Loucy (cell line): ENCODE results near the gene PAFAH2.
A peak's percentile ranks its signal among the peaks of the same experiment; 100 is the strongest.

Experiments used
- H2AFZ ChIP-seq: fragments of 200-600 bp; sonication (generic); 2 replicates; pipeline ENCODE4 v1.6.0; 2016; ENCODE audit warnings: antibody characterized with exemption, mild to moderate bottlenecking, low read length, moderate library complexity
- H3F3A ChIP-seq: fragments of 200-600 bp; 2 replicates; pipeline ENCODE4 v1.6.0; 2016; ENCODE audit warnings: antibody characterized with exemption, low read depth, mild to moderate bottlenecking
- H3K27me3 ChIP-seq: fragments of 200-600 bp; sonication (generic); 2 replicates; pipeline ENCODE4 v1.6.1; 2014; ENCODE audit warnings: low read length, mild to moderate bottlenecking; ENCODE audit not compliant: insufficient read depth, poor library complexity, severe bottlenecking
- H3K36me3 ChIP-seq: fragments of 200-600 bp; sonication (generic); 2 replicates; pipeline ENCODE4 v1.6.1; 2016; ENCODE audit warnings: low read length; ENCODE audit not compliant: insufficient read depth
- H3K4me1 ChIP-seq: fragments of 200-600 bp; sonication (generic); 2 replicates; pipeline ENCODE4 v1.5.1; 2014; ENCODE audit warnings: low read length, mild to moderate bottlenecking; ENCODE audit not compliant: insufficient read depth, poor library complexity, severe bottlenecking
- H3K4me2 ChIP-seq: fragments of 200-600 bp; sonication (generic); 2 replicates; pipeline ENCODE4 v1.6.0; 2014; ENCODE audit warnings: antibody characterized with exemption, low read length, low read depth, mild to moderate bottlenecking; ENCODE audit not compliant: poor library complexity, severe bottlenecking
- H3K4me3 ChIP-seq: fragments of 200-600 bp; sonication (generic); 2 replicates; pipeline ENCODE4 v1.5.1; 2014; ENCODE audit warnings: low read length, mild to moderate bottlenecking, mixed read lengths; ENCODE audit not compliant: poor library complexity, severe bottlenecking
- H3K79me2 ChIP-seq: fragments of 200-600 bp; sonication (generic); 2 replicates; pipeline ENCODE4 v1.6.1; 2014; ENCODE audit warnings: low read length; ENCODE audit not compliant: insufficient read depth
- H3K9ac ChIP-seq: fragments of 200-600 bp; sonication (generic); 2 replicates; pipeline ENCODE4 v1.6.0; 2014; ENCODE audit warnings: mild to moderate bottlenecking, low read depth, low read length, moderate library complexity; ENCODE audit not compliant: poor library complexity, severe bottlenecking
- H3K9me2 ChIP-seq: fragments of 200-600 bp; sonication (generic); replicated peaks from 2 replicates; pipeline ENCODE4 v1.6.1; 2016; ENCODE audit warnings: low read depth, low read length, mixed read lengths
- H3K9me3 ChIP-seq: fragments of 200-600 bp; sonication (generic); 2 replicates; pipeline ENCODE4 v1.6.1; 2014; ENCODE audit warnings: mild to moderate bottlenecking, antibody characterized with exemption, low read length, low read depth; ENCODE audit not compliant: insufficient read depth
- H4K20me1 ChIP-seq: fragments of 200-600 bp; sonication (generic); 2 replicates; pipeline ENCODE4 v1.6.0; 2014; ENCODE audit warnings: antibody characterized with exemption, low read length, mild to moderate bottlenecking; ENCODE audit not compliant: insufficient read depth, poor library complexity, severe bottlenecking
- EZH2phosphoT487 ChIP-seq: fragments of 200-600 bp; IDR thresholded peaks from 2 replicates; pipeline ENCODE4 v1.6.1; 2018; ENCODE audit warnings: antibody characterized with exemption, mild to moderate bottlenecking, moderate library complexity, borderline replicate concordance
- TF ChIP-seq, protein P1 (sequence below): fragments of 200-600 bp; sonication (generic); conservative IDR thresholded peaks from 2 replicates; pipeline ENCODE4 v1.5.1; 2014; ENCODE audit warnings: mild to moderate bottlenecking, antibody characterized with exemption, low read length

The PAFAH2 gene

GRCh38 chr1:25994402-25995150 is 3.3 kb downstream of the PAFAH2 start:
- Histone ChIP-seq H3K4me1 (peaks cover 49% of the 10 kb centered on the region), H3K9ac (no peak overlapping the region), H3K4me2 (no peak overlapping the region), H3K4me3 (no peak overlapping the region), H3K36me3 (no peaks in the 10 kb centered on the region), H3K27me3 (no peaks in the 10 kb centered on the region), H3F3A (no peaks in the 10 kb centered on the region), H3K9me3 (no peaks in the 10 kb centered on the region), H3K9me2 (no peaks in the 10 kb centered on the region), H4K20me1 (no peaks in the 10 kb centered on the region), H3K79me2 (peaks cover 13% of the 10 kb centered on the region; the same call in 1 of the 2 replicates), H2AFZ (no peak overlapping the region)
- TF ChIP-seq, protein P1, sequence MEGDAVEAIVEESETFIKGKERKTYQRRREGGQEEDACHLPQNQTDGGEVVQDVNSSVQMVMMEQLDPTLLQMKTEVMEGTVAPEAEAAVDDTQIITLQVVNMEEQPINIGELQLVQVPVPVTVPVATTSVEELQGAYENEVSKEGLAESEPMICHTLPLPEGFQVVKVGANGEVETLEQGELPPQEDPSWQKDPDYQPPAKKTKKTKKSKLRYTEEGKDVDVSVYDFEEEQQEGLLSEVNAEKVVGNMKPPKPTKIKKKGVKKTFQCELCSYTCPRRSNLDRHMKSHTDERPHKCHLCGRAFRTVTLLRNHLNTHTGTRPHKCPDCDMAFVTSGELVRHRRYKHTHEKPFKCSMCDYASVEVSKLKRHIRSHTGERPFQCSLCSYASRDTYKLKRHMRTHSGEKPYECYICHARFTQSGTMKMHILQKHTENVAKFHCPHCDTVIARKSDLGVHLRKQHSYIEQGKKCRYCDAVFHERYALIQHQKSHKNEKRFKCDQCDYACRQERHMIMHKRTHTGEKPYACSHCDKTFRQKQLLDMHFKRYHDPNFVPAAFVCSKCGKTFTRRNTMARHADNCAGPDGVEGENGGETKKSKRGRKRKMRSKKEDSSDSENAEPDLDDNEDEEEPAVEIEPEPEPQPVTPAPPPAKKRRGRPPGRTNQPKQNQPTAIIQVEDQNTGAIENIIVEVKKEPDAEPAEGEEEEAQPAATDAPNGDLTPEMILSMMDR: no peak
- TF ChIP-seq EZH2phosphoT487: no peak

GRCh38 chr1:25993197-25993951 is 4.5 kb downstream of the PAFAH2 start:
- H3K4me2 ChIP-seq: peak overlapping the region; percentile 8
- H2AFZ ChIP-seq: no peak overlapping the region
- no peaks in the 10 kb centered on the region for H3K27me3 ChIP-seq
- H3K9ac ChIP-seq: no peak overlapping the region
- TF ChIP-seq, protein P1: no peak
- TF ChIP-seq EZH2phosphoT487: no peak
- H3K4me3 ChIP-seq: no peak overlapping the region
- peaks cover 54% of the 10 kb centered on the region for H3K4me1 ChIP-seq
- peaks cover 22% of the 10 kb centered on the region; the same call in 1 of the 2 replicates for H3K79me2 ChIP-seq
- H3K36me3 ChIP-seq: no peaks in the 10 kb centered on the region
- H3K9me3 ChIP-seq: no peaks in the 10 kb centered on the region
- H4K20me1 ChIP-seq: no peaks in the 10 kb centered on the region
- no peaks in the 10 kb centered on the region for H3K9me2 ChIP-seq
- H3F3A ChIP-seq: no peaks in the 10 kb centered on the region

GRCh38 chr1:25992689-25993171 is 5.1 kb downstream of the PAFAH2 start:
- H3K9me3 ChIP-seq: no peaks in the 10 kb centered on the region
- no peaks in the 10 kb centered on the region for H3K36me3 ChIP-seq
- H3K4me2 ChIP-seq: no peak overlapping the region
- no peaks in the 10 kb centered on the region for H4K20me1 ChIP-seq
- no peak overlapping the region for H3K4me3 ChIP-seq
- H3F3A ChIP-seq: no peaks in the 10 kb centered on the region
- H3K4me1 ChIP-seq: peaks cover 56% of the 10 kb centered on the region
- no peak overlapping the region for H3K9ac ChIP-seq
- no peaks in the 10 kb centered on the region for H3K9me2 ChIP-seq
- TF ChIP-seq, protein P1: no peak
- no peak for TF ChIP-seq EZH2phosphoT487
- H3K27me3 ChIP-seq: no peaks in the 10 kb centered on the region
- no peak overlapping the region for H2AFZ ChIP-seq
- peaks cover 24% of the 10 kb centered on the region; the same call in 1 of the 2 replicates for H3K79me2 ChIP-seq
